Kidney epithelial cell (primary cell): ENCODE measurements around the gene DAO. TPM values are rescaled to one million over a fixed set of nuclear protein-coding genes. Genes with fewer than 3 reads are reported as not detected.
A peak's percentile ranks its signal among the peaks of the same experiment; 100 is the strongest.

Source experiments
- DNase-seq: peaks from one replicate; pipeline ENCODE4 v3.0.0-alpha.2; 2010; ENCODE audit warnings: low read depth
- H3K27me3 ChIP-seq: 2 replicates; pipeline ENCODE4 v1.6.0; 2011; ENCODE audit warnings: low read length; ENCODE audit not compliant: control insufficient read depth, insufficient read depth
- H3K36me3 ChIP-seq: 2 replicates; pipeline ENCODE4 v1.5.1; 2011; ENCODE audit warnings: low read length; ENCODE audit not compliant: control insufficient read depth, insufficient read depth
- H3K4me3 ChIP-seq: 2 replicates; pipeline ENCODE4 v1.5.1; 2011; ENCODE audit warnings: low read depth, mild to moderate bottlenecking, control low read depth, low read length
- CTCF ChIP-seq: IDR thresholded peaks from 2 replicates; pipeline ENCODE4 v1.5.1; 2011; ENCODE audit warnings: mild to moderate bottlenecking, moderate library complexity, low read length, control low read depth, inconsistent platforms; ENCODE audit not compliant: insufficient read depth, poor library complexity, severe bottlenecking
- total RNA-seq: library from RNA; depleted of rRNA; stranded (reverse); fragments of >200 nt; gene quantifications from 2 replicates; pipeline ENCODE4 v1.2.3, GENCODE V29; 2015

DAO gene
- total RNA-seq, 1 donor from 2014 or later: not detected

- Histone ChIP-seq H3K27me3 (no peaks in the 10 kb centered on the region), H3K36me3 (no peaks in the 10 kb centered on the region), H3K4me3 (no peak overlapping the region)
- no peak for DNase-seq
- no peak for TF ChIP-seq CTCF
Measured at GRCh38 chr12:108833757-108834472, 46.0 kb upstream of the DAO start.

- Histone ChIP-seq H3K36me3 (no peaks in the 10 kb centered on the region), H3K27me3 (no peaks in the 10 kb centered on the region), H3K4me3 (no peak overlapping the region)
- no peak for TF ChIP-seq CTCF
- no peak for DNase-seq
Measured at GRCh38 chr12:108835860-108836634, 43.8 kb upstream of the DAO start.

- H3K36me3 ChIP-seq: no peaks in the 10 kb centered on the region
- H3K27me3 ChIP-seq: no peaks in the 10 kb centered on the region
- TF ChIP-seq CTCF: no peak
- no peak for DNase-seq
- no peak overlapping the region for H3K4me3 ChIP-seq
Measured at GRCh38 chr12:108837239-108837638, 42.7 kb upstream of the DAO start.

- DNase-seq: no peak
- no peak overlapping the region for H3K4me3 ChIP-seq
- TF ChIP-seq CTCF: no peak
- H3K27me3 ChIP-seq: no peaks in the 10 kb centered on the region
- no peaks in the 10 kb centered on the region for H3K36me3 ChIP-seq
Measured at GRCh38 chr12:108837680-108838079, 42.2 kb upstream of the DAO start.

- TF ChIP-seq CTCF: no peak
- Histone ChIP-seq H3K4me3 (no peak overlapping the region), H3K36me3 (peaks cover 1% of the 10 kb centered on the region), H3K27me3 (no peaks in the 10 kb centered on the region)
- DNase-seq: peak; percentile 100
Measured at GRCh38 chr12:108838194-108839017, 41.5 kb upstream of the DAO start.
